Activated CD8-positive, alpha-beta T cell treated with anti-CD3 and anti-CD28 coated beads for 36 hours (primary cell): ENCODE results near the gene ERICH2. TPM values are rescaled to one million over a fixed set of nuclear protein-coding genes. Genes with fewer than 3 reads are reported as not detected.

Source experiments
- ATAC-seq: fragments of 200-7000 bp; cut with Tn5 transposase; one replicate; pipeline ENCODE4 v1.10.0; 2021; ENCODE audit warnings: mild to moderate bottlenecking, moderate library complexity
- CTCF ChIA-PET: fragments of 350-600 bp; sonication (Branson Sonifier 250); formaldehyde crosslinking; loops from one replicate; lab custom pipeline; 2021; ENCODE audit warnings: antibody characterized with exemption; lab: Charles Lee
- POLR2A ChIA-PET: fragments of 350-600 bp; sonication (Branson Sonifier 250); formaldehyde crosslinking; loops from one replicate; lab custom pipeline; 2021; ENCODE audit warnings: antibody characterized with exemption; lab: Charles Lee
- DNase-seq: peaks from one replicate; pipeline ENCODE4 v3.0.0-alpha.2; 2020
- H3K27ac Mint-ChIP-seq: one replicate; pipeline ENCODE4 v1.8.0; 2021; ENCODE audit warnings: mild to moderate bottlenecking, mixed read lengths
- H3K27me3 Mint-ChIP-seq: one replicate; pipeline ENCODE4 v1.8.0; 2021; ENCODE audit warnings: mixed read lengths
- H3K36me3 Mint-ChIP-seq: one replicate; pipeline ENCODE4 v1.8.0; 2021; ENCODE audit warnings: low read depth, mixed read lengths
- H3K4me1 Mint-ChIP-seq: one replicate; pipeline ENCODE4 v1.8.0; 2021; ENCODE audit warnings: low read depth, mixed read lengths
- H3K4me3 Mint-ChIP-seq: one replicate; pipeline ENCODE4 v1.8.0; 2021; ENCODE audit warnings: mild to moderate bottlenecking, moderate library complexity, mixed read lengths
- H3K9me3 Mint-ChIP-seq: one replicate; pipeline ENCODE4 v1.8.0; 2021; ENCODE audit warnings: mixed read lengths
- CTCF ChIP-seq: fragments of 200-600 bp; IDR thresholded peaks from one replicate; pipeline ENCODE4 v1.8.0; 2022; ENCODE audit warnings: antibody characterized with exemption, mild to moderate bottlenecking
- intact Hi-C: fragments of 100-400 bp; cut with micrococcal nuclease; formaldehyde crosslinking; loops from one replicate; pipeline ENCODE4 v1.10.0; 2022
- total RNA-seq, 2 experiments: library from RNA; stranded (reverse); gene quantifications; one replicate each; pipeline ENCODE4 v1.2.3, GENCODE V29; 2021

ERICH2 gene
- total RNA-seq, 2 experiments from 2014 or later = not detected

DNA sequence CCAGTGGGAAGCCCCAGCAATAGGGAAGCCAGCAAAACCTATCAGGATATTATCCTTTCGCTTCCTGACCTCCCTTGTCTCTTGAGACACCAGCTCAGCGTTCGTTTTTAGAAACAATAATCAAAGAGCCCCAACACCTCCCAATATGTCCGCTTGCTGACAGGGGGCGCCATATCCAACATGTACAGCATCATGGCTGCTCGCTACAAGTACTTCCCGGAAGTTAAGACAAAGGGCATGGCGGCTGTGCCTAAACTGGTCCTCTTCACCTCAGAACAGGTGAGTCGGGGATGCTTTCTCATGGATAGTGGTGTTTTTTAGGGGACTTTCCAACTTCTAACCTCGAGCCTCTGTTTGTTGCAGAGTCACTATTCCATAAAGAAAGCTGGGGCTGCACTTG is 75.2 kb downstream of the ERICH2 start:
- no peak for ATAC-seq
- POLR2A ChIA-PET = interaction anchor here (1.1 kb wide), 1 partner anchor 30 kb away, joined by 3 read pairs; no protein-coding TSS in a partner anchor

DNA sequence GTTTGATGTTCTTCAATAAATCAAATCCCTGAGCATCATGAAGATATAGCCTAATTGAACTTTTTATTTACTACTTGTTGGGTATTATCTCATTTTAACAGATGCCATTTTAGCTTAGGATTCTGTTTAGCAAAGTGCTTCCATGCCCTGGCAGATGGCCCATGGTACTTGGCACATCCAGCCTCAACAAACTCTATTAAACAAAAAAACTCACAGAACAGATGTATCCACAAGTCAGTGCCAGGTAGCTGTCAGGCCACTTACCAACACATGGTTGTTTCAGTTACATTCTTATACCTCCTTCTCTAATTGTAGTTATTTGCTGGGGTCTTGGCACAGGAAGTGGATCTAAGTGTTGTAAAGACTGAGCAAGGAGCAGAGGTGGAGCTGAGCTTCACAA is 76.1 kb downstream of the ERICH2 start:
- peaks cover 6% of the 10 kb centered on the region for H3K27me3 Mint-ChIP-seq
- intact Hi-C loops = no loop called here
- no peaks in the 10 kb centered on the region for H3K36me3 Mint-ChIP-seq
- H3K27ac Mint-ChIP-seq = no peak overlapping the region
- CTCF ChIA-PET = interaction anchor here (0.8 to 9.6 kb wide), 7 partner anchors 11 to 67 kb away, joined by 4 to 73 read pairs (median 12); no protein-coding TSS in a partner anchor
- POLR2A ChIA-PET = no interaction called here
- no peaks in the 10 kb centered on the region for H3K9me3 Mint-ChIP-seq
- peaks cover 21% of the 10 kb centered on the region for H3K4me1 Mint-ChIP-seq
- ATAC-seq (no peak), DNase-seq (no peak)
- H3K4me3 Mint-ChIP-seq = no peak overlapping the region
- TF ChIP-seq CTCF = no peak

More for the DNA sequence above, 75.2 kb downstream of the ERICH2 start:
- Mint-ChIP-seq H3K9me3 (no peaks in the 10 kb centered on the region), H3K27me3 (peaks cover 6% of the 10 kb centered on the region), H3K4me3 (no peak overlapping the region), H3K4me1 (peaks cover 21% of the 10 kb centered on the region), H3K36me3 (no peaks in the 10 kb centered on the region), H3K27ac (no peak overlapping the region)
- CTCF ChIA-PET = interaction anchor here (0.8 to 9.6 kb wide), 10 partner anchors 11 to 427 kb away, joined by 3 to 73 read pairs (median 6); no protein-coding TSS in a partner anchor
- intact Hi-C loops = no loop called here
- DNase-seq = peak; percentile 51
- peak; percentile 28 for TF ChIP-seq CTCF

DNA sequence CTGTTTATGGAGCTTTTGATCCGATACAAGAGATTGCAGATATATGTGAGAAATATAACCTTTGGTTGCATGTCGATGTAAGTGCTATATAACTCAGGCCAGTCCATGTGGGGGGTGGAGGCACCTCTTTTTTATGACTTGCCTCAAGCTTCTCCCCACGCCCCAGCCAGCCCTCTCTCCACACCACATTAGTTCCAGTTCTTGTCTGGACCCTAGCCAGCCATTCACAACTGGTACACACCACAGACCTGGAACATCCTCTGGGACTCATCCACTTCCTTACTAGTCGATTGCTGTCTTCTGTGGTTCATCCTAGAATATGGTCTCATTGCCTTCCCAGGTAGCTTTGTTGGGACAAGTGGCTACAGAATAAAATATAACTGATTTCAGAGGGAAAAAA is 77.5 kb downstream of the ERICH2 start:
- H3K27ac Mint-ChIP-seq = no peak overlapping the region
- ChIA-PET POLR2A (no interaction called here), CTCF (interaction anchor here (9.6 kb wide), 1 partner anchor 25 kb away, joined by 73 read pairs; no protein-coding TSS in a partner anchor)
- DNase-seq (no peak), ATAC-seq (no peak)
- no peaks in the 10 kb centered on the region for H3K36me3 Mint-ChIP-seq
- peaks cover 3% of the 10 kb centered on the region for H3K27me3 Mint-ChIP-seq
- intact Hi-C loops = no loop called here
- no peak for TF ChIP-seq CTCF
- H3K9me3 Mint-ChIP-seq = no peaks in the 10 kb centered on the region
- H3K4me3 Mint-ChIP-seq = no peak overlapping the region
- H3K4me1 Mint-ChIP-seq = peaks cover 19% of the 10 kb centered on the region

Other genes starting within 250 kb of the ERICH2 start
- gene SP5, start 55.0 kb upstream of the ERICH2 start, total RNA-seq = not detected
- 1 to 10 TPM; 1.3 to 2.5 TPM for gene GAD1, start 46.5 kb downstream of the ERICH2 start, total RNA-seq
- 10 to 100 TPM; 68.4 to 70.6 TPM for gene GORASP2, start 158.9 kb downstream of the ERICH2 start, total RNA-seq